Activated CD4-positive, alpha-beta T cell treated with anti-CD3 and anti-CD28 coated beads, Interleukin-2, amount 50 U/mL, for 1 hour (primary cell): Measurements from ENCODE around the gene TSPAN32.
"Not testable (repeated sequence)": the region's sequence is repeated elsewhere in the genome, so short reads cannot be mapped to it uniquely, and the experiment has no call there.

Experiments
- DNase-seq: peaks from one replicate; pipeline ENCODE4 v3.0.0-alpha.2; 2020

Gene TSPAN32

DNA sequence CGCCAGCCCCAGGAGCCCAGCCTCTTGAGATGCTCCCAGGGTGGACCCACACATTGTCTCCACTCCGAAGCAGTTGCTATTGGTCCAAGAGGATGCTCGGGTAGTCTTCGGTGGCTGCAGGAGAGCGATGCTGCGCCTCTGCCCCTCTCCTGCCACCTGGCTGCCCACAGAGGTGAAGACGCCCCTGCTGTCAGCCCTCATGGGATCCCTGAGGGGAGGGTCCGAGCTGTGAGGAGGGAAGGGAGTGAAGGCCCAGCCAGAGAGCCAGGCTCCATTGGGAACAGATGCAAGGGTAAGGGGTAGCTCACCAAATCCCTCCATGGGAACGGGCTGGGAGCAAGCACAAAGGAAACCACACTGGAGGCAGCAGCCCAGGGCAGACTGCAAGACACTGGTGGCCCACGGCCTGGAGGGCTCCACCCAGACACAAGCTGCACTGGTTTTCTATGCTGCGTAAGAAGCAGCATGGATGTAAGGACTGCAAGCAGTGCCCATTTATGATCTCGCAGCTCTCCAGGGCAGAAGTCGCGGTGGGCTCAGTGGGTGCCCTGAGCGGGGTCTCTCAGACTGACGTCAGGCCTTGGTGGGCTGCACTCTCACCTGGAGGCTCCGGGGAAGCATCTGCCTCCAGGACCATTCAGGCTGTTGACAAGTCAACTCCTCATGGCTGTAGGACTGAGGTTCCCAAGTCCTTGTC lies 15.7 kb downstream of the TSPAN32 start:
- no peak for DNase-seq

- DNase-seq: no peak
These were observed 16.3 kb downstream of the TSPAN32 start for GRCh38 chr11:2318123-2318522.

DNA sequence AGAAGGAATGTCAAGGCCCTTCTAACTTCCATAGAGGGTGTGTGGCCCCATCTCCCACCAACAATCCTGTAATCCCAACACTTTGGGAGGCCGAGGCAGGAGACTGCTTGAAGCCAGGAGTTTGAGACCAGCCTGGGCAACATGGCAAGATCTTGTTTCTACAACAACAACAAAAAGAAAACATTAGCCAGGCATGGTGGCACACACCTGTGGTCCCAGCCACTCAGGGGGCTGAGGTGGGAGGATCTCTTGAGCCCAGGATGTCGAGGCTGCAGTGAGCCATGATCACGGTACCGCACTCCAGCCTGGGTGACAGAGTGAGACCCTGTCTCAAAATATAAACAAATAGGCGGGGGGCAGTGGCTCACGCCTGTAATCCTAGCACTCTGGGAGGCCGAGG lies 16.9 kb downstream of the TSPAN32 start:
- no peak for DNase-seq

GRCh38 chr11:2319791-2320472 lies 18.1 kb downstream of the TSPAN32 start:
- DNase-seq: no peak

- DNase-seq: no peak
These were observed 18.9 kb downstream of the TSPAN32 start for GRCh38 chr11:2320568-2321310.

GRCh38 chr11:2321311-2321683 lies 19.5 kb downstream of the TSPAN32 start:
- DNase-seq: no peak

- DNase-seq: no peak
These were observed 23.3 kb downstream of the TSPAN32 start for GRCh38 chr11:2325123-2325522.

GRCh38 chr11:2325719-2326118 lies 23.9 kb downstream of the TSPAN32 start:
- no peak for DNase-seq

DNA sequence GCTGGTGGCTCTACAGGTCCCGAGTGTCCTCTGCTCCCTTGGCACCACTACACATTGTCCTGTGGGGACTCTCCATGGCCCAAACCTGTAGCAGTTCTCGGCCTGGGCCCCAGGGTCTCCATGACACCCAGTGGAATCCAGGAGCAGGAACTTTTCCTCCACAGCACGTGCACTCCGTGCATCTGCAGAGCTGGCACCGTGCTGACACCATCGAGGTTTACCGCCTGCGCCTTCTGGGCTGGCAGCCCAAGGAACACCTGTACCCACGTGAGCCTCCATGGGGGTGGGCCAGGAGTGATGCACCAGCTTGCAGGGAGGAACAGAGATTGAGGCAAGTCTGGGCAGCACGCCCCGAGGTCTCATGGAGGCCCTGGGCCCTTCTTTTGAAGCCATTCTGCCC lies 25.2 kb downstream of the TSPAN32 start:
- no peak for DNase-seq

DNA sequence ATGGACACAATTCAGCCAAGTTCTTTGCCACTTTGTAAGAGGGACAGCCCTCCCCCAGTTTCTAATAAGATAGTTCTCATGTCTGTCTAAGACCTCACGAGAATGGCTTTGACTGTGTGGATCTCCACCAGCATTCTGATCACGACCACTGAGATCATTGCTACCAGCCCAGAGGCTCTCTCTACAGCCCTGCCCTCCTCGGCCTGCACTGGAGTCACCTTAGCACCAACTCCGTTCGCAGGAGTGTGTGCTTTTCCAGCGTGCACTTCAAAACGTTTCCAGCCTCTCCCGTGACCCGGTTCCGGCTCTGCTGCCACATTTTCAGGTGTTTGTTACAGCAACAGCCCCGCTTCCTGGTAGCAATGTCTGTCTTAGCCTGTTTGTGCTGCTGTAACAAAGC lies 26.2 kb downstream of the TSPAN32 start:
- no peak for DNase-seq

GRCh38 chr11:2328656-2329354 lies 27.0 kb downstream of the TSPAN32 start:
- DNase-seq: no peak

- no peak for DNase-seq
These were observed 27.7 kb downstream of the TSPAN32 start for GRCh38 chr11:2329551-2329950.

GRCh38 chr11:2330696-2331095 lies 28.9 kb downstream of the TSPAN32 start:
- no peak for DNase-seq

DNA sequence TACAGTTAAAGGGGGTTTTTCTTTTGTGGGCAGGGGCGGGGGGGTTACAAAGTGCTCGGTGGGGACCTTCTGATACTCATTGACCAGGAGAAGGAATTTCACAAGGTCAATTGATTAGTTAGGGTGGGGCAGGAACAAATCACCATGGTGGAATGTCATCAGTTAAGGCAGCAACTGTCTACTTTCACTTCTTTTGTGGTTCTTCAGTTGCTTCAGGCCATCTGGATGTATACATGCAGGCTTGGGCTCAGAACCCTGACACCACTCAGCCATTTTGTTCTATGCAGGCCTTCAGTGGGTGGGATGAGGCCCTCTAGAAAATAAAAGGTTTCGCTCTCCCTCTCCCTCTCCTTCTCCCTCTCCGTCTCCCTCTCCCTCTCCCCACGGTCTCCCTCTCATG lies 29.6 kb downstream of the TSPAN32 start:
- DNase-seq: no peak

- DNase-seq: not testable (repeated sequence)
These were observed 30.8 kb downstream of the TSPAN32 start for GRCh38 chr11:2332569-2332968.

- not testable (repeated sequence) for DNase-seq
These were observed 31.8 kb downstream of the TSPAN32 start for GRCh38 chr11:2333486-2334205.

DNA sequence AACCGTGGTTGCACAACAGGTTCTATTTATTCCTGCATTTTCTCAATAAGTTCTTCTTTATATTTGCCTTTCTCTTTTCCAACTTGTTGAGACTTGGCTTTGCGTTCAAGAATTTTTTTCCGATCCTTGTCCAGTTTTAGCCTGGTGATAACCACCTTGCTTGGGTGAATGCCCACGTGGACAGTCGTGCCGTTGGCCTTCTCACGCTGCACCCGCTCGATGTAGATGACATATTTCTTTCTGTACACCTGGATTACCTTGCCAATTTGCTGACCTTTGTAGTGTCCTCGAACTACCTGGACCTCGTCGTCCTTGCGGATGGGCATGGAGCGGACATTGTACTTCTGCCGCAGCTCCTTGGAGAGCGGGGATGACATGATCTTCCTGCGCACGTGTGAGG lies 33.5 kb downstream of the TSPAN32 start:
- DNase-seq: not testable (repeated sequence)

DNA sequence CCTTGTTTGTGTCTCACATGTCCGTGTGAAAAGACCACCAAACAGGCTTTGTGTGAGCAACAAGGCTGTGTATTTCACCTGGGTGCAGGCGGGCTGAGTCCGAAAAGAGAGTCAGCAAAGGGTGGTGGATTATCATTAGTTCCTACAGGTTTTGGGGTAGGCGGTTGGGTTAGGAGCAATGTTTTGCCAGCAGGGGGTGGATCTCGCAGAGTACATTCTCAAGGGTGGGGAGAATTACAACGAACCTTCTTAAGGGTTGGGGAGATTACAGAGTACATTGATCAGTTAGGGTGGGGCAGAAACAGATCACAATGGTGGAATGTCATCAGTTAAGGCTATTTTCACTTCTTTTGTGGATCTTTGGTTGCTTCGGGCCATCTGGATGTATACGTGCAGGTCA lies 36.9 kb downstream of the TSPAN32 start:
- not testable (repeated sequence) for DNase-seq

DNA sequence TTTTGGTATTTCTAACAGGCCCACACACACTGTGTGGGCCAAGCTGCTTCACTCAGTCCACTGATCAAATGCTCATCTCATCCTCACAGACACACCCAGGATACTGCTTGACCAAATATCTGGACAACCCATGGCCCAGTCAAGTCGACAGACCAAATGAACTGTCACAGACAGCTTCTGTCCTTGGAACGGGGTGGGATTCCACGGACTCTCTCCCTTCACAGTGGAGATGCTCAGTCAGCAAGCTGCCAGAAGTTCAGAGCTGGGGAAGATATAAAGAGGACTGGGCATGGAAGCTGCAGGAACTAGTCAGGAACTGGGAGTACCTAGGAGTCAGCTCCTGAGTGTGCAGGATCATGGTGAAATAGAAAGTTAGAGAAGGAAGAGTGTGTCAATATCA lies 40.7 kb downstream of the TSPAN32 start:
- DNase-seq: no peak

GRCh38 chr11:2342981-2343380 lies 41.2 kb downstream of the TSPAN32 start:
- DNase-seq: no peak

DNA sequence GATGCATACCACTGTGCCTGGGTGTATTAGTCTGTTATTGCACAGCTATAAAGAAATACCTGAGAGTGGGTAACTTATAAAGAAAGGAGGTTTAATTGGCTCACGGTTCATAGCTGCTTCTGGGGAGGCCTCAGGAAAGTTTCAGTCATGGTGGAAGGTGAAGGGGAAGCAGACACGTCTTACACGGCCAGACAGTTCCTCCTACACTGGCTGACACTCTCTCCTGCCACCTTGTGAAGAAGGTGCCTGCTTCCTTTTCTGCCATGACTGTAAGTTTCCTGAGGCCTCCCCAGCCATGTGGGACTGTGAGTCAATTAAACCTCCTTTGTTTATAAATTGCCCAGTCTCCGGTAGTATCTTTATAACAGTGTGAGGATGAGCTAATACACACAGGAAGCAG lies 41.7 kb downstream of the TSPAN32 start:
- DNase-seq: no peak

DNA sequence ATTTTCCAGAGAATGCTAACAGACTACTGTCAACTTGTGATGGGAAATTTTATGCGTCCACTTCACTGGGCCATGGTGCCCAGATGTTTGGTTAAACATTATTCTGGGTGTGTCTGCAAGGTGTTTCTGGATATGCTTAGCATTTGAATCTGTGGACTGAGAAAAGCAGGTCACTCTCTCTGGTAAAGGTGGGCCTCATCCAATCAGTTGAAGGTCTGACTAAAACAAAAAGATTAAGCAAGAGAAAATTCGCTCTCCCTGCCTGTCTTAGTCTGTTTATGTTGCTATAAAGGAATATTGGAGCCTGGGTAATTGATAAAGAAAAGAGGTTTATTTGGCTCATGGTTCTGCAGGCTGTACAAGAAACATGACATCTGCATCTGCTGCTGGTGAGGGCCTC lies 43.2 kb downstream of the TSPAN32 start:
- no peak for DNase-seq

- DNase-seq: no peak
These were observed 44.2 kb downstream of the TSPAN32 start for GRCh38 chr11:2346014-2346413.
